Measurements from ENCODE around the gene UBE3A.

UBE3A gene

DNA sequence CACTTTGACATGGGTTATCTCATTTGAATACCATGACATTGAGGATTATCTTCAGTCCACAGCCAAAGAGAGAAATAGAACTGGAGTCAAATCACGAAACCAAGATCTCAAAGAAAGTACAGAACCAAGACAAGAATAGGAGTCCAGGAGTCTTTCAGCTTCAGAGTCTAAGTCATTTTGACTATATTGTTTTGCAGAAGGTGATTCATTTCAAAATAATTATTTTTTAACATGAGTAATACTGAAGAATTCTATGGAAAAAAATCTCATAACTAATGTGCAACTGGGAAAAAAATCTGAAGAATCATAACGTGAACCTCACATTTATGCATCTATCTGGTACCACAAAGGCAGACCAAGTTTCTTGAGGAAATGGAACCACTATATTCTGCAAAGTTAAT, 60.3 kb downstream of the UBE3A start:
- TF ChIP-seq, protein P1, sequence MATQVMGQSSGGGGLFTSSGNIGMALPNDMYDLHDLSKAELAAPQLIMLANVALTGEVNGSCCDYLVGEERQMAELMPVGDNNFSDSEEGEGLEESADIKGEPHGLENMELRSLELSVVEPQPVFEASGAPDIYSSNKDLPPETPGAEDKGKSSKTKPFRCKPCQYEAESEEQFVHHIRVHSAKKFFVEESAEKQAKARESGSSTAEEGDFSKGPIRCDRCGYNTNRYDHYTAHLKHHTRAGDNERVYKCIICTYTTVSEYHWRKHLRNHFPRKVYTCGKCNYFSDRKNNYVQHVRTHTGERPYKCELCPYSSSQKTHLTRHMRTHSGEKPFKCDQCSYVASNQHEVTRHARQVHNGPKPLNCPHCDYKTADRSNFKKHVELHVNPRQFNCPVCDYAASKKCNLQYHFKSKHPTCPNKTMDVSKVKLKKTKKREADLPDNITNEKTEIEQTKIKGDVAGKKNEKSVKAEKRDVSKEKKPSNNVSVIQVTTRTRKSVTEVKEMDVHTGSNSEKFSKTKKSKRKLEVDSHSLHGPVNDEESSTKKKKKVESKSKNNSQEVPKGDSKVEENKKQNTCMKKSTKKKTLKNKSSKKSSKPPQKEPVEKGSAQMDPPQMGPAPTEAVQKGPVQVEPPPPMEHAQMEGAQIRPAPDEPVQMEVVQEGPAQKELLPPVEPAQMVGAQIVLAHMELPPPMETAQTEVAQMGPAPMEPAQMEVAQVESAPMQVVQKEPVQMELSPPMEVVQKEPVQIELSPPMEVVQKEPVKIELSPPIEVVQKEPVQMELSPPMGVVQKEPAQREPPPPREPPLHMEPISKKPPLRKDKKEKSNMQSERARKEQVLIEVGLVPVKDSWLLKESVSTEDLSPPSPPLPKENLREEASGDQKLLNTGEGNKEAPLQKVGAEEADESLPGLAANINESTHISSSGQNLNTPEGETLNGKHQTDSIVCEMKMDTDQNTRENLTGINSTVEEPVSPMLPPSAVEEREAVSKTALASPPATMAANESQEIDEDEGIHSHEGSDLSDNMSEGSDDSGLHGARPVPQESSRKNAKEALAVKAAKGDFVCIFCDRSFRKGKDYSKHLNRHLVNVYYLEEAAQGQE (IDR thresholded peaks at IDR 0.05; ENCODE audit: insufficient replicate concordance, low read depth) = no peak
- no peak for TF ChIP-seq POLR2AphosphoS5 (IDR thresholded peaks at IDR 0.05; ENCODE audit: low read depth)
- TF ChIP-seq SPI1 (IDR thresholded peaks at IDR 0.05; ENCODE audit: borderline replicate concordance, low read depth) = no peak
- TF ChIP-seq, protein P2, sequence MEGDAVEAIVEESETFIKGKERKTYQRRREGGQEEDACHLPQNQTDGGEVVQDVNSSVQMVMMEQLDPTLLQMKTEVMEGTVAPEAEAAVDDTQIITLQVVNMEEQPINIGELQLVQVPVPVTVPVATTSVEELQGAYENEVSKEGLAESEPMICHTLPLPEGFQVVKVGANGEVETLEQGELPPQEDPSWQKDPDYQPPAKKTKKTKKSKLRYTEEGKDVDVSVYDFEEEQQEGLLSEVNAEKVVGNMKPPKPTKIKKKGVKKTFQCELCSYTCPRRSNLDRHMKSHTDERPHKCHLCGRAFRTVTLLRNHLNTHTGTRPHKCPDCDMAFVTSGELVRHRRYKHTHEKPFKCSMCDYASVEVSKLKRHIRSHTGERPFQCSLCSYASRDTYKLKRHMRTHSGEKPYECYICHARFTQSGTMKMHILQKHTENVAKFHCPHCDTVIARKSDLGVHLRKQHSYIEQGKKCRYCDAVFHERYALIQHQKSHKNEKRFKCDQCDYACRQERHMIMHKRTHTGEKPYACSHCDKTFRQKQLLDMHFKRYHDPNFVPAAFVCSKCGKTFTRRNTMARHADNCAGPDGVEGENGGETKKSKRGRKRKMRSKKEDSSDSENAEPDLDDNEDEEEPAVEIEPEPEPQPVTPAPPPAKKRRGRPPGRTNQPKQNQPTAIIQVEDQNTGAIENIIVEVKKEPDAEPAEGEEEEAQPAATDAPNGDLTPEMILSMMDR (IDR thresholded peaks at IDR 0.05; ENCODE audit: insufficient read depth, low read length) = no peak
- no peak for TF ChIP-seq GABPA (IDR thresholded peaks at IDR 0.05; ENCODE audit: low read depth)
- H3K27ac ChIP-seq (replicated peaks) = no peak overlapping the region
- no peak for DNase-seq (ENCODE audit: low read depth in 1 of 2, low spot score in 1 of 2)
- no peak overlapping the region for H3K4me3 ChIP-seq (replicated peaks; ENCODE audit: insufficient read depth, low read length)
- H3K27me3 ChIP-seq (ENCODE audit: insufficient read depth, poor library complexity, severe bottlenecking) = no peaks in the 10 kb centered on the region

DNA sequence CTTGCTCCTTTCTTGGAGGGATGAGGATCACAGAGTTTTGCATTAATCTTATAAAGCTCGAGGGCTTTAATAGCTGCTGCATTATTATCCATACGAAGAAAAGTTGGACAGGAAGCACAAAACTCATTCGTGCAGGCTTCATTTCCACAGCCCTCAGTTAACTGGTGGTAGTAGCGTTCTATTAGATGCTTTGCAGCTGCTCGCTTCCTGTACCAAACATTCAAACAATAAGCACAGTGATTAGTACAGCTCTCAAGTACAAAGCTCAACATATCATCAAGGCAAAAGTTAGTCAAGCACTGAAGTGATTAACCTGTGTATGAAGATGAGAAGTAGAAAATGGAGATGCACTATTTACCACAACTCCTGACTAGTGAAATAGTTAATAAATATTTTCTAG, 63.3 kb downstream of the UBE3A start:
- DNase-seq (ENCODE audit: low read depth in 1 of 2, low spot score in 1 of 2) = no peak
- TF ChIP-seq, protein P2 (IDR thresholded peaks at IDR 0.05; ENCODE audit: insufficient read depth, low read length) = no peak
- TF ChIP-seq, protein P1 (IDR thresholded peaks at IDR 0.05; ENCODE audit: insufficient replicate concordance, low read depth) = no peak
- TF ChIP-seq SPI1 (IDR thresholded peaks at IDR 0.05; ENCODE audit: borderline replicate concordance, low read depth) (no peak), POLR2AphosphoS5 (IDR thresholded peaks at IDR 0.05; ENCODE audit: low read depth) (no peak), GABPA (IDR thresholded peaks at IDR 0.05; ENCODE audit: low read depth) (no peak)
- Histone ChIP-seq H3K27ac (replicated peaks) (no peak overlapping the region), H3K27me3 (ENCODE audit: insufficient read depth, poor library complexity, severe bottlenecking) (no peaks in the 10 kb centered on the region), H3K4me3 (replicated peaks; ENCODE audit: insufficient read depth, low read length) (no peak overlapping the region)

DNA sequence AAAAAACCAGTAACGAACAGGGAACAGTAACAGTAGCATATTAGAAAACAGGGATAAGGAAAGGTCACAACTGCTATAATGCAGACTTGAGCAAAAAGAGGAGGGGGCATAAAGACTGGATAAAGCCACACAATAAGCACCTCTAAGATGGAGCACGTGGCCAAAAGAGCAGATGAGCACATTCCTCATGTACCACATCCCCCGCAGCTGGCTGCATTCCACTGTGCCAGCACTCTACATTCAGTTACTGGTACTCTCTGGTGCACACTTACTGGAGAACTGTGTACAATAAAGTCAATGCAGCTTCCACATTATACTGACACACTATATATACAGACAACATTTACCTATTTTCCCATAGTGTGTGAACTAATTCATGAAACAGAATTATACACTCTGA, 64.7 kb downstream of the UBE3A start:
- Histone ChIP-seq H3K4me3 (replicated peaks; ENCODE audit: insufficient read depth, low read length) (no peak overlapping the region), H3K27me3 (ENCODE audit: insufficient read depth, poor library complexity, severe bottlenecking) (no peaks in the 10 kb centered on the region), H3K27ac (replicated peaks) (no peak overlapping the region)
- TF ChIP-seq SPI1 (IDR thresholded peaks at IDR 0.05; ENCODE audit: borderline replicate concordance, low read depth) (no peak), GABPA (IDR thresholded peaks at IDR 0.05; ENCODE audit: low read depth) (no peak), POLR2AphosphoS5 (IDR thresholded peaks at IDR 0.05; ENCODE audit: low read depth) (no peak)
- TF ChIP-seq, protein P2 (IDR thresholded peaks at IDR 0.05; ENCODE audit: insufficient read depth, low read length) = no peak
- TF ChIP-seq, protein P1 (IDR thresholded peaks at IDR 0.05; ENCODE audit: insufficient replicate concordance, low read depth) = no peak
- no peak for DNase-seq (ENCODE audit: low read depth in 1 of 2, low spot score in 1 of 2)
